Coronary artery (tissue), 2 donors: Measurements from ENCODE around the gene OR6K6.

Experiments
- DNase-seq: peaks from one replicate; pipeline ENCODE4 v3.0.0-alpha.2; 2017; ENCODE audit warnings: low spot score
- H3K27ac ChIP-seq, 2 donors: fragments of 200-600 bp; sonication (generic); one replicate each; pipeline ENCODE4 v1.5.1; 2016 to 2019
- H3K4me3 ChIP-seq: fragments of 200-600 bp; sonication (generic); 2 replicates; pipeline ENCODE4 v1.5.1; 2016; ENCODE audit warnings: mild to moderate bottlenecking, moderate library complexity
- TF ChIP-seq, protein P1 (sequence below): fragments of 200-600 bp; sonication (generic); IDR thresholded peaks from one replicate; pipeline ENCODE4 v1.5.1; 2019; ENCODE audit warnings: antibody characterized with exemption

OR6K6 gene

DNA sequence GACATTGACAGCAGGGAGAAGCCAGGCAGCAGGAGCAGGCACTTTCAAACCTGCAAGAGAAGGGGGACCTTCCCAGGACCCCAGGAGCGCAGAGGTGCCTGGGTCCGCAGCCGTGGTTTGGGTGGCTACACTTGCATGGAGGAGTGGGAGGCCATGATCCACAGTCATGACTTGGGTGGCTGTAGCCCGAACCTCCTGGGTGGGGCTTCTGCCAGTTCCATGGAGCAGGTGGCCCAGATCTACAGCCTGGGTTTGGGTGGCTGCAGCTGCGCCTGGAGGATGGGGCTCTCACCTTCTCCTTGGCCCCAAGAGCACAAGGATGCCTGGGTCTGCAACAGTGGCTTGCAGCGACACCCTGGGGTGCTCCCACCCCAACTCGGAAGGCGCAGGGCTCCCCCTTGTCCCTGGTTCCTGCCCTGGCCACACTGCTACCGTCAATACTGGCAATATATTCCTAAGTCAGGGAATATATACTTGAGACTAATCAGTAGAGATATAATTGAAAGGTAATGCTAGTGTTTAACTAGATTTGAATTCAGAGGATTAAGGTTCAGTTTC, 2.3 kb upstream of the OR6K6 start:
- TF ChIP-seq, protein P1, sequence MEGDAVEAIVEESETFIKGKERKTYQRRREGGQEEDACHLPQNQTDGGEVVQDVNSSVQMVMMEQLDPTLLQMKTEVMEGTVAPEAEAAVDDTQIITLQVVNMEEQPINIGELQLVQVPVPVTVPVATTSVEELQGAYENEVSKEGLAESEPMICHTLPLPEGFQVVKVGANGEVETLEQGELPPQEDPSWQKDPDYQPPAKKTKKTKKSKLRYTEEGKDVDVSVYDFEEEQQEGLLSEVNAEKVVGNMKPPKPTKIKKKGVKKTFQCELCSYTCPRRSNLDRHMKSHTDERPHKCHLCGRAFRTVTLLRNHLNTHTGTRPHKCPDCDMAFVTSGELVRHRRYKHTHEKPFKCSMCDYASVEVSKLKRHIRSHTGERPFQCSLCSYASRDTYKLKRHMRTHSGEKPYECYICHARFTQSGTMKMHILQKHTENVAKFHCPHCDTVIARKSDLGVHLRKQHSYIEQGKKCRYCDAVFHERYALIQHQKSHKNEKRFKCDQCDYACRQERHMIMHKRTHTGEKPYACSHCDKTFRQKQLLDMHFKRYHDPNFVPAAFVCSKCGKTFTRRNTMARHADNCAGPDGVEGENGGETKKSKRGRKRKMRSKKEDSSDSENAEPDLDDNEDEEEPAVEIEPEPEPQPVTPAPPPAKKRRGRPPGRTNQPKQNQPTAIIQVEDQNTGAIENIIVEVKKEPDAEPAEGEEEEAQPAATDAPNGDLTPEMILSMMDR = no peak
- Histone ChIP-seq H3K27ac (no peak overlapping the region), H3K4me3 (no peak overlapping the region)
- no peak for DNase-seq

DNA sequence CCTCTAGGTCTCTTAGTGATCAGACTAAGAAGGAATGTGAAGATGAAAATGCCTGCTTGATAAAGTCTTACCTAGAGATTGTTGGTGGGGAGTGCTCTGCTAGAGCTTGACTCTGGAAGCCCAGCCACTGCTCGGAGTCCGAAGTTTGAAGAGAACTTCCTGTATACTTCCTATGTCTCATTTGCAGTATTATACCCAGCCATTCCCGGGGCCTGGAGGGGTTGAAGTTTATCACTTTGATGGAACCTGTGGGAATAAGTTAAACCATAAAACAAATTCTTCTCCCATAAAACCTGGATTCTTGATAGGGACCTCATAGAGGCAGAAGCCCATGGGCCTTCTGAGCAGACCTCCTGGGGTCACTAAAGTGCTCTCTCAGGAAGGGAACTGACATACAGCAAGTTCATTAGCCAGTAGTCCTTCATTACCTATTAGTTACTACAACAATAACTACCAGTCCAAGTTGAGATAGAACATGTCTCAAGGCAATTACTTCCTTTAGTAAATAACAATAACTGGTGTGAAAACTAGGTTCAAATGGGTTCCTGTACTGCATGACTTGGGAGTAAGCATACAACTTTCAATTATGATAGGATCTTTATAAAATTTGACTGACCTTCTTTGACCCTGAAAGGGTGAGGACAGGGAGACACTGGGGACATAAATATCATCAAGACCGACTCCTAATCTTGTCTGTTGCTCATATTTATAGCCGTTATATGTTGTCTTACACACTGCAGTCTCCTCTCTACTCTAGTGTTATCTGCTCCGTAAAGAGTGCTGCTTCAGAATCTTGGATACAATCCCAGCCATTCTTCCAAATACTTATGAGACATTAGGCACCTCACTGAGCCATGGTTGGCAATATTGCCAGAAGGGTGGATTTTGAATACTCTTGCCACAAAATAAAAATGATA, 17.7 kb downstream of the OR6K6 start, which contains the start of gene OR6N1:
Gene OR6N1 (minus strand): TSS at position 246 of the 917 bp plus-strand sequence. CDS start 5,513 bp downstream, outside the sequence.
- Histone ChIP-seq H3K4me3 (no peak within 1 kb of the TSS), H3K27ac (no peak within 1 kb of the TSS)
- TF ChIP-seq, protein P1 = no peak
- DNase-seq = no peak

DNA sequence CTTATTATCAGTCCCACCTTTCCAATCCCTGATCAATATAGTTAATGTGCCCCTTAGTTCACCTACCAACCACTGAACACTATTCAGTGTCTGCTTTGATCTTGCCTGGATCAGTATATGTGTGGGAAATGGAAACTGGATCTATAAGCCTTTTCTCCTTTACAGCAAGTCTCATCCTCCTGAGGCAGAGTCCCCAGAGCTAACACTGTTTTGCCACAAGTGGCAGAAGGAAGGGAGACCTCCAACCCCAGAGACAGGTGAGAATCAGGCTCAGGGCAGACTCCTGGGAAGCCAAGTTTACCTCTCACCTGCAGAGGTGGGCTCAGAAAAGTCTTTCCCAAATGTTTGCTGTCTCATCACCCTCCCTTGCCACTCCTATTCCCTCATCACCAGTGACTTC, 26.6 kb downstream of the OR6K6 start, which contains the start of gene OR6N2:
Gene OR6N2 (minus strand): TSS at position 101 of the 400 bp plus-strand sequence. CDS start 3,569 bp downstream, outside the sequence.
- TF ChIP-seq, protein P1 = no peak
- no peak within 1 kb of the TSS for H3K4me3 ChIP-seq
- no peak for DNase-seq
- no peak within 1 kb of the TSS for H3K27ac ChIP-seq

DNA sequence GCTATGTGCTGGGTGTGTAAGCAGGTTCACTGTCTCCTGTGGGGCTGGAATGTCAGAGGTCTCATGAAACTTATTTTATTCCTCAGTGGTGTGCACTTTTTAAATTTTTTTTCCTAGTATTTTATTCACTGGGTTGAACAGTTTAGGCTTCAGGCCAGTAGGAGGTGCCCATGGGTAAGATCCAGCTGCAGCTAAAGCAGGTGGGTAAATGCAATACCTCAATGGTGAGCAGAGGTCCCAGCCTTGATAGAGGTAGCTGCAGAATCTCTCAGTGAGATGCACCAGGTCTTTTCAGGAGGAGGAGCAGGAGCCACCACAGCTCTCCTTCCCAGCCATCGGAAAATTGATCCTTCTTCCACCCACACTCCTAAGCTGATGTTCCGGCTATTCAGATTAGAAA, 39.1 kb downstream of the OR6K6 start:
- TF ChIP-seq, protein P1 = no peak
- no peak overlapping the region for H3K4me3 ChIP-seq
- no peak overlapping the region for H3K27ac ChIP-seq
- DNase-seq = no peak

DNA sequence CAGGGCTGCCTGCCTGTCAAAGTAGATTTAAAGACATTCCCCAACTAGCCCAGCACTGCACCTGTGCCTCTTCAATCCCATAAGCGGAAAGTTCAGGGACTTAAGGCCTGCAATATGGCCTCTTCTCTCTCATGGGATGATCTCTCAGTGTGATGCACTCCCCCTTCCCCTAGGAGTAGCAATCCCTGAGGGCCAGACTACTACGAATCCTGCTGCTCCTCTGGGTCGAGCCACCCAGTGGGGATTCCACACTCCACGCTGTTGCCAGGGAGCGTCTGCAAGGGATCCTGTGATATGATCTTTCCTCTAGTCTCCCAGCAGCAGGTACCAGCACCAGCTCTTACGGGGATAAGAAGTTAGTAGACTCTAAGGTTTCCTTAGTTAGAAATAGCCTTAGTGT, 39.7 kb downstream of the OR6K6 start:
- Histone ChIP-seq H3K27ac (no peak overlapping the region), H3K4me3 (no peak overlapping the region)
- TF ChIP-seq, protein P1 = no peak
- no peak for DNase-seq

DNA sequence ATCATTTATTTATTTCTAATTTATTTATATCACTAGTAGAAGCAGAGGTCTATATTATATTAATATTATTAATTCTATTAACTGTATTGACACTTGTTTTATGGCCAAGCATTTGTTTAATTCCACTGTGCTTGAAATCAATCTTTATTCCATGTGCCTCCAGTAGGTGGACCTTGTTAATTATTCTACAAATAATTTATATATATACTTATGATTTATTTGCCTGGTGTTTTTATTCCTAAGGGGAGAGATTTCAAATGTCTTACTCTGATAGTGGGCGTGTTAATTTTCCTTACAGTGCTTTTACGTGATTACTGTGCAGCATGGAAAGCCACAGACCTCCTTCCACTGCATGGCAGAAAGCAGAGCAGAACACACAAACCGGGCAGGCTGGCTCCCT, 44.0 kb downstream of the OR6K6 start:
- H3K27ac ChIP-seq = no peak overlapping the region
- H3K4me3 ChIP-seq = no peak overlapping the region
- DNase-seq = no peak
- TF ChIP-seq, protein P1 = no peak
